ENCODE data around the gene ELMO3.

ELMO3 gene

GRCh38 chr16:67188798-67189197 is 10.1 kb upstream of the ELMO3 start:
- Histone ChIP-seq H3K9me3 (ENCODE audit: control insufficient read depth, insufficient read depth, low read depth, low read length) (no peaks in the 10 kb centered on the region), H3K36me3 (ENCODE audit: control insufficient read depth in 2 of 2, insufficient read depth in 1 of 2, low read length in 2 of 2) (peaks cover 0 to 10% of the 10 kb centered on the region in 2 experiments; a peak in 2 of 3 replicates), H3K27ac (ENCODE audit: extremely low read depth, low read depth, low read length) (no peak overlapping the region), H3K4me3 (ENCODE audit: low read depth, low read length) (no peak overlapping the region), H3K4me1 (ENCODE audit: control insufficient read depth, insufficient read depth, low read length) (peaks cover 7% of the 10 kb centered on the region)
- TF ChIP-seq KLF17 (tag by site-specific recombination; IDR thresholded peaks at IDR 0.05) (no peak), ZNF621 (tag by site-specific recombination; IDR thresholded peaks at IDR 0.05) (no peak), EGR2 (tag by site-specific recombination; IDR thresholded peaks at IDR 0.05; ENCODE audit: low read depth) (no peak), SP2 (tag by site-specific recombination; IDR thresholded peaks at IDR 0.05) (no peak), ZNF114 (tag by site-specific recombination; IDR thresholded peaks at IDR 0.05) (no peak)
- POLR2A ChIA-PET, result interaction anchor here (1.2 kb wide), 1 partner anchor 10 kb away, joined by 3 read pairs; the partner anchor contains the start of gene ELMO3
- CTCF ChIA-PET, result interaction anchor here (0.7 to 1.5 kb wide), 4 partner anchors 38 to 228 kb away, joined by 3 to 6 read pairs (median 4); partner anchors contain the start of genes CES3 and TMEM208

GRCh38 chr16:67190041-67190440 is 8.9 kb upstream of the ELMO3 start, which contains the start of gene EXOC3L1:
Gene EXOC3L1 (minus strand): TSS chr16:67190136. CDS start chr16:67189676, 460 bp downstream.
- CTCF ChIA-PET, result interaction anchor here (0.7 to 1.2 kb wide), 2 partner anchors 35 to 174 kb away, joined by 5 to 6 read pairs; no protein-coding TSS in a partner anchor
- TF ChIP-seq WT1 (tag by site-specific recombination; IDR thresholded peaks at IDR 0.05) (no peak), ZNF548 (tag by site-specific recombination; IDR thresholded peaks at IDR 0.05) (no peak), ZSCAN4 (tag by site-specific recombination; IDR thresholded peaks at IDR 0.05) (no peak), SETDB1 (IDR thresholded peaks at IDR 0.05; ENCODE audit: insufficient read length, low read length) (no peak), ZNF274 (IDR thresholded peaks at IDR 0.05; ENCODE audit: low read length) (no peak), ZNF274 (tag by site-specific recombination; IDR thresholded peaks at IDR 0.05; ENCODE audit: borderline replicate concordance) (no peak), ZNF394 (tag by site-specific recombination; IDR thresholded peaks at IDR 0.05; ENCODE audit: borderline replicate concordance) (no peak), ZNF221 (tag by site-specific recombination; IDR thresholded peaks at IDR 0.05; ENCODE audit: borderline replicate concordance) (no peak), KLF17 (tag by site-specific recombination; IDR thresholded peaks at IDR 0.05) (no peak), ZNF23 (tag by site-specific recombination; IDR thresholded peaks at IDR 0.05; ENCODE audit: borderline replicate concordance) (no peak), ZNF610 (tag by site-specific recombination; IDR thresholded peaks at IDR 0.05; ENCODE audit: borderline replicate concordance) (no peak), MZF1 (tag by site-specific recombination; IDR thresholded peaks at IDR 0.05; ENCODE audit: borderline replicate concordance) (no peak), ZNF692 (tag by site-specific recombination; IDR thresholded peaks at IDR 0.05) (no peak), ZNF174 (tag by site-specific recombination; IDR thresholded peaks at IDR 0.05) (no peak), ZBTB49 (tag by site-specific recombination; IDR thresholded peaks at IDR 0.05; ENCODE audit: low read depth) (no peak), ZNF239 (tag by site-specific recombination; IDR thresholded peaks at IDR 0.05) (no peak), ZNF341 (tag by site-specific recombination; IDR thresholded peaks at IDR 0.05; ENCODE audit: low read depth) (no peak)
- peaks cover 7% of the 10 kb centered on the region for H3K4me1 ChIP-seq (ENCODE audit: control insufficient read depth, insufficient read depth, low read length)
- no peaks in the 10 kb centered on the region for H3K9me3 ChIP-seq (ENCODE audit: control insufficient read depth, insufficient read depth, low read depth, low read length)
- no peak within 1 kb of the TSS for H3K4me3 ChIP-seq (ENCODE audit: low read depth, low read length)
- H3K27ac ChIP-seq (ENCODE audit: extremely low read depth, low read depth, low read length), result no peak within 1 kb of the TSS
- H3K36me3 ChIP-seq (ENCODE audit: control insufficient read depth in 2 of 2, insufficient read depth in 1 of 2, low read length in 2 of 2), result peaks cover 4 to 23% of the 10 kb centered on the region in 2 experiments; a peak in 2 of 3 replicates
- POLR2A ChIA-PET, result interaction anchor here (0.6 kb wide), 1 partner anchor 57 kb away, joined by 4 read pairs; no protein-coding TSS in a partner anchor
